22Rv1 (cell line): ENCODE data around the gene CNTNAP2.

Experiments used
- CTCF ChIP-seq: fragments of 450-650 bp; IDR thresholded peaks from 2 replicates; pipeline ENCODE4 v1.5.1; 2017; ENCODE audit warnings: mild to moderate bottlenecking
- ZFX ChIP-seq: fragments of 450-650 bp; IDR thresholded peaks from 2 replicates; pipeline ENCODE4 v1.6.1; 2017; ENCODE audit warnings: antibody characterized with exemption, borderline replicate concordance

- TF ChIP-seq CTCF (peak; percentile 47), ZFX (no peak)
Measured at GRCh38 chr7:146131701-146132100, 15.1 kb downstream of the CNTNAP2 start.
